Pancreas (tissue), 10 donors: Measurements from ENCODE around the gene NAA16. TPM values are rescaled to one million over a fixed set of nuclear protein-coding genes. Genes with fewer than 3 reads are reported as not detected.

Experiments
- ATAC-seq, 4 donors: fragments of 200-7000 bp; cut with Tn5 transposase; one replicate each; pipeline versions ENCODE4 v1.8.0 to v1.9.1; 2020; ENCODE audit warnings: mild to moderate bottlenecking in 4 of 4, moderate library complexity in 4 of 4
- DNase-seq, 6 donors: peaks; one replicate each; pipeline ENCODE4 v3.0.0-alpha.2; 2020
- FAIRE-seq: peaks from 2 replicates; lab custom pipeline; 2012; peaks lifted over from hg19 to GRCh38; lab: Jason Lieb, UNC
- H3K27ac ChIP-seq, 4 donors: fragments of 200-600 bp; sonication (generic); 1 replicate in 3 of 4; 2 replicates in 1 of 4; pipeline versions ENCODE4 v1.5.0 to v1.8.0; 2020
- H3K27me3 ChIP-seq, 4 donors: fragments of 200-600 bp; one replicate each; pipeline ENCODE4 v1.8.0; 2021
- H3K36me3 ChIP-seq, 3 donors: fragments of 200-600 bp; sonication (generic) in 1 of 3; one replicate each; pipeline versions ENCODE4 v1.5.0 to v1.8.0; 2020 to 2021
- H3K4me1 ChIP-seq, 3 donors: fragments of 200-600 bp; one replicate each; pipeline ENCODE4 v1.8.0; 2021
- H3K4me3 ChIP-seq, 4 donors: fragments of 200-600 bp; sonication (generic) in 2 of 4; one replicate each; pipeline versions ENCODE4 v1.5.0 to v1.8.0; 2020 to 2021
- H3K9me3 ChIP-seq, 4 donors: fragments of 200-600 bp; one replicate each; pipeline ENCODE4 v1.8.0; 2021
- CTCF ChIP-seq, 4 donors: fragments of 200-600 bp; sonication (generic) in 3 of 4; IDR thresholded peaks; one replicate each; pipeline versions ENCODE4 v1.5.0 to v1.8.0; 2021; ENCODE audit warnings: antibody characterized with exemption in 4 of 4
- WGBS, 2 donors: extraction: QIAGEN DNeasy Blood & Tissue Kit; methylation state at CpG; one replicate each; pipeline ENCODE4 v1.1.7; 2013; 5-methylcytosine and 5-hydroxymethylcytosine counted together
- intact Hi-C, 3 donors: fragments of 100-400 bp; cut with DNase I; formaldehyde crosslinking; loops; one replicate each; pipeline versions ENCODE4 v1.11.1 to v1.14.2; 2022
- polyA plus RNA-seq, 2 donors: library from polyadenylated mRNA; stranded (reverse); fragments of 200-250 nt; gene quantifications; one replicate each; pipeline ENCODE4 v1.2.3, GENCODE V29; 2013
- total RNA-seq, 6 donors: library from RNA; stranded (reverse); fragmentation: NEBNext Ultra II Directional in 4 of 6; extraction: Animal tissue kit (Norgen Biotek cat#: 25700) in 4 of 6; gene quantifications; one replicate each; pipeline versions ENCODE4 v1.2.1 to v1.2.4, GENCODE V29; 2021 to 2023
- donor health status: healthy with polysubstance abuse.
- donor health status: DM: no; HTN: no; CAD: no; lungs with moderate emphysema.
- donor health status: DM: no; HTN: no; CAD: no.
- donor health status: control.
- donor health status: control.
- donor health status: Bipolar disorder and iron deficiency.
- donor health status: DM: yes; HTN: yes; CAD: no.
- donor health status: DM: no; HTN: no; CAD: no.
- donor health status: DM: no; HTN: no; CAD: no.
- donor health status: DM: yes; HTN: yes; CAD: no.

NAA16 gene
- total and polyA plus RNA-seq, 8 donors, result 20.3 to 46.9 (median 24.0) TPM

- H3K9me3 ChIP-seq, result no peaks in the 10 kb centered on the region
- peaks cover 0 to 5% (median 0%) of the 10 kb centered on the region in 3 donors for H3K4me1 ChIP-seq
- no peaks in the 10 kb centered on the region for H3K27me3 ChIP-seq
- intact Hi-C loops, result no loop called here
- WGBS, 2 donors, result 54 to 73% methylated on average over 1 of the region's 1 CpG
- no peak for TF ChIP-seq CTCF (IDR thresholded peaks at IDR 0.05)
- H3K4me3 ChIP-seq, result no peak overlapping the region
- no peaks in the 10 kb centered on the region for H3K36me3 ChIP-seq
- H3K27ac ChIP-seq, result no peak overlapping the region
- ATAC-seq, result no peak
- peak; percentile 9 for FAIRE-seq
- DNase-seq, result no peak
These were observed 17.8 kb upstream of the NAA16 start for GRCh38 chr13:41293272-41293671.

GRCh38 chr13:41294914-41295313, 16.2 kb upstream of the NAA16 start:
- Histone ChIP-seq H3K9me3 (no peaks in the 10 kb centered on the region), H3K36me3 (no peaks in the 10 kb centered on the region), H3K4me3 (no peak overlapping the region), H3K4me1 (peaks cover 0 to 5% (median 0%) of the 10 kb centered on the region in 3 donors), H3K27me3 (no peaks in the 10 kb centered on the region), H3K27ac (peak overlapping the region in 1 of 4 donors; percentile 42)
- intact Hi-C loops, result no loop called here
- 42 to 62% methylated on average over 1 of the region's 1 CpG for WGBS, 2 donors
- ATAC-seq, result peak; percentile 43 to 80 (median 63)
- TF ChIP-seq CTCF (IDR thresholded peaks at IDR 0.05), result no peak
- DNase-seq, result no peak
- FAIRE-seq, result no peak

GRCh38 chr13:41295973-41296372, 15.1 kb upstream of the NAA16 start:
- intact Hi-C loops, result no loop called here
- H3K4me1 ChIP-seq, result peaks cover 0 to 5% (median 0%) of the 10 kb centered on the region in 3 donors
- H3K36me3 ChIP-seq, result no peaks in the 10 kb centered on the region
- H3K27ac ChIP-seq, result no peak overlapping the region
- H3K4me3 ChIP-seq, result no peak overlapping the region
- H3K9me3 ChIP-seq, result no peaks in the 10 kb centered on the region
- WGBS, 2 donors, result 94 to 100% methylated on average over 1 of the region's 1 CpG
- ATAC-seq, result no peak
- TF ChIP-seq CTCF (IDR thresholded peaks at IDR 0.05), result no peak
- H3K27me3 ChIP-seq, result no peaks in the 10 kb centered on the region
- FAIRE-seq, result no peak
- DNase-seq, result no peak

GRCh38 chr13:41296879-41297646, 14.0 kb upstream of the NAA16 start:
- Histone ChIP-seq H3K27me3 (no peaks in the 10 kb centered on the region), H3K9me3 (no peaks in the 10 kb centered on the region), H3K4me3 (no peak overlapping the region), H3K4me1 (peaks cover 0 to 5% (median 0%) of the 10 kb centered on the region in 3 donors), H3K36me3 (no peaks in the 10 kb centered on the region), H3K27ac (no peak overlapping the region)
- intact Hi-C loops, result no loop called here
- TF ChIP-seq CTCF (IDR thresholded peaks at IDR 0.05), result no peak
- DNase-seq (no peak), ATAC-seq (no peak), FAIRE-seq (no peak)
- WGBS, 2 donors, result 69 to 77% methylated on average over 3 of the region's 3 CpGs
